WTC11 (cell line): Measurements from ENCODE around the gene CEP20. TPM values are rescaled to one million over a fixed set of nuclear protein-coding genes. Genes with fewer than 3 reads are reported as not detected.

Experiments
- ATAC-seq: fragments of 200-7000 bp; cut with Tn5 transposase; 2 replicates; pipeline ENCODE4 v1.10.0; 2021; ENCODE audit warnings: mild to moderate bottlenecking, moderate library complexity
- CTCF ChIA-PET: fragments of 300-600 bp; sonication (Branson Sonifier 250); formaldehyde crosslinking; loops from one replicate; lab custom pipeline; 2021; ENCODE audit warnings: antibody characterized with exemption; lab: Charles Lee
- POLR2A ChIA-PET: fragments of 350-600 bp; sonication (Branson Sonifier 250); formaldehyde crosslinking; loops from one replicate; lab custom pipeline; 2021; ENCODE audit warnings: antibody characterized with exemption; lab: Charles Lee
- DNase-seq: peaks from one replicate; pipeline ENCODE4 v3.0.0; 2021; ENCODE audit warnings: low spot score
- H3K27ac Mint-ChIP-seq: 2 replicates; pipeline ENCODE4 v1.8.0; 2021; ENCODE audit warnings: mixed read lengths
- H3K27me3 Mint-ChIP-seq: 2 replicates; pipeline ENCODE4 v1.8.0; 2021; ENCODE audit warnings: low read depth, mild to moderate bottlenecking, moderate library complexity, mixed read lengths
- H3K36me3 Mint-ChIP-seq: 2 replicates; pipeline ENCODE4 v1.8.0; 2021; ENCODE audit warnings: mixed read lengths
- H3K4me1 Mint-ChIP-seq: 2 replicates; pipeline ENCODE4 v1.8.0; 2022; ENCODE audit warnings: mixed read lengths
- H3K4me3 Mint-ChIP-seq: 2 replicates; pipeline ENCODE4 v1.8.0; 2021; ENCODE audit warnings: mild to moderate bottlenecking, moderate library complexity, mixed read lengths
- H3K9me3 Mint-ChIP-seq: 2 replicates; pipeline ENCODE4 v1.8.0; 2021; ENCODE audit warnings: mixed read lengths
- CBFB ChIP-seq: sonication (generic); formaldehyde crosslinking; IDR thresholded peaks from 2 replicates; pipeline ENCODE4 v1.8.1; 2022; ENCODE audit warnings: mild to moderate bottlenecking, low read depth, missing genetic modification reagents
- GTF2I ChIP-seq: fragments of 250-450 bp; sonication (Bioruptor Pico); conservative IDR thresholded peaks from 2 replicates; pipeline ENCODE4 v1.4.0; 2021; ENCODE audit warnings: mild to moderate bottlenecking
- HMGXB4 ChIP-seq: sonication (generic); formaldehyde crosslinking; IDR thresholded peaks from 2 replicates; pipeline ENCODE4 v1.8.1; 2023; ENCODE audit warnings: mild to moderate bottlenecking, moderate library complexity, missing genetic modification reagents
- JUN ChIP-seq: sonication (generic); formaldehyde crosslinking; IDR thresholded peaks from 2 replicates; pipeline ENCODE4 v1.8.0; 2023; ENCODE audit warnings: mild to moderate bottlenecking, missing genetic modification reagents
- NFATC4 ChIP-seq: fragments of 250-450 bp; sonication (Bioruptor Pico); IDR thresholded peaks from 2 replicates; pipeline ENCODE4 v1.9.0; 2021; ENCODE audit warnings: mild to moderate bottlenecking
- ZNF423 ChIP-seq: fragments of 250-450 bp; sonication (Bioruptor Pico); IDR thresholded peaks from 2 replicates; pipeline ENCODE4 v2.1.2; 2022; ENCODE audit warnings: mild to moderate bottlenecking, moderate library complexity
- total RNA-seq: library from RNA; stranded (reverse); gene quantifications from 3 replicates; pipeline ENCODE4 v1.2.3, GENCODE V29; 2021
- TF ChIP-seq, protein P1 (sequence below): sonication (generic); formaldehyde crosslinking; IDR thresholded peaks from 2 replicates; pipeline ENCODE4 v1.8.1; 2023; ENCODE audit warnings: mild to moderate bottlenecking, missing genetic modification reagents, moderate library complexity
- TF ChIP-seq, protein P2 (sequence below): sonication (generic); formaldehyde crosslinking; IDR thresholded peaks from 2 replicates; pipeline ENCODE4 v1.8.0; 2023; ENCODE audit warnings: missing genetic modification reagents, mild to moderate bottlenecking, borderline replicate concordance

The CEP20 gene
- total RNA-seq, 1 experiment from 2014 or later, result 39.1 TPM

DNA sequence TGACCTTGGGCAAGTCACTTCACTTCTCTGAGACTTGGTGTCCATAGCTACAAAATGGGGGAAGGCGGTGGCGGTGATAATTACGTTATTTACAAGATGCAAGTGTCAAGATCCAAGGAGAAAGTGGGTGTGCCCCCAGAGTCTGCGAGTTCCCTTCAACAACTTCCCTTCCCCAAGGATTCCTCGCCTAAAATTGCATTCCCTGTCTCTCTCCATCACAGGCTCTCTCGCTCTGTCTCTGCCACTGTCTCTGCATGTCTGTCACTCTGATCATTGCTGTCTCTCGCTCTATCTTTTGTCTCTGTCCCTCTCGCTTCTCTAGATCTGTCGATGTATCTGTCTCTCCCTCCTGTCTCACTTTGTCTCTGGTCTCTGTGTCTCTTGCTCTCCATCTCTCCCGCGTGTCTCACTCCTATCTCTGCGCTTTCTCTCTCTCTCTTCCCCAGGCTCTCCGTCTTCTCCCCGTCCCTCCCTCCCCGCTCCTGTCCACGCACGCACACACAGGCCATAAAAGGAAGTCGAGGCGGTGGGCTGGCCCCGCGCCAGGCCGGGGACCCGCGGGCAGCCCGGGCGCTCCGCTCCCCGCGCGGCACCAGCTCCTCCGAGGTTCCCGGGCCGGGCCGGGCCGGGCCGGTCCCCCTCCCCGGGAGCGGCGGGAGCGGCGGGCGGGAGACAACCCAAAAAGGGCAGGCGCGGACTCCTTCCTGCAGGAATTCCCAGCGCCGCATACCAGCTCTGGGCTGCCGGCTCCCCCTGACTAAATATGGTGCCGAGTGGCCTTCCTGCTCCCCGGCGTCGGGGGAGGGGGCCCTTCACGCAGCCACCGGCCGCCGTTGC lies 30.5 kb downstream of the CEP20 start:
- Mint-ChIP-seq H3K36me3 (no peaks in the 10 kb centered on the region), H3K4me3 (peak overlapping the region; percentile 84), H3K27me3 (peaks cover 58% of the 10 kb centered on the region), H3K9me3 (no peaks in the 10 kb centered on the region), H3K27ac (no peak overlapping the region), H3K4me1 (peaks cover 5% of the 10 kb centered on the region)
- ChIA-PET CTCF (interaction anchor here (0.7 to 2.5 kb wide), 6 partner anchors 10 to 171 kb away, joined by 3 to 12 read pairs (median 6); partner anchors contain the start of gene CEP20), POLR2A (no interaction called here)
- TF ChIP-seq HMGXB4 (CRISPR knock-in tag) (no peak), JUN (CRISPR knock-in tag) (no peak), NFATC4 (CRISPR knock-in tag) (no peak)
- TF ChIP-seq, protein P1, sequence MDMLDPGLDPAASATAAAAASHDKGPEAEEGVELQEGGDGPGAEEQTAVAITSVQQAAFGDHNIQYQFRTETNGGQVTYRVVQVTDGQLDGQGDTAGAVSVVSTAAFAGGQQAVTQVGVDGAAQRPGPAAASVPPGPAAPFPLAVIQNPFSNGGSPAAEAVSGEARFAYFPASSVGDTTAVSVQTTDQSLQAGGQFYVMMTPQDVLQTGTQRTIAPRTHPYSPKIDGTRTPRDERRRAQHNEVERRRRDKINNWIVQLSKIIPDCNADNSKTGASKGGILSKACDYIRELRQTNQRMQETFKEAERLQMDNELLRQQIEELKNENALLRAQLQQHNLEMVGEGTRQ (CRISPR knock-in tag), result peak; percentile 11; the same call in 1 of the 2 replicates
- TF ChIP-seq, all 79 proteins: peak for 1
- DNase-seq (peak; percentile 69), ATAC-seq (peak; percentile 65)

GRCh38 chr16:15856901-15857698 lies 31.3 kb downstream of the CEP20 start, which contains the start of gene MYH11:
Gene MYH11 (minus strand): TSS chr16:15857028. CDS start chr16:15838252, 18,776 bp downstream.
- H3K27ac Mint-ChIP-seq, result no peak within 1 kb of the TSS
- H3K27me3 Mint-ChIP-seq, result peaks cover 55% of the 10 kb centered on the region
- TF ChIP-seq HMGXB4 (CRISPR knock-in tag), result peak; percentile 41; the same call in 1 of the 2 replicates
- 0 out of 2 replicates have a peak, but pooled peaks have one; percentile 20 for TF ChIP-seq CBFB
- TF ChIP-seq ZNF423 (CRISPR knock-in tag), result peak; percentile 70; the same call in 1 of the 2 replicates
- TF ChIP-seq GTF2I (CRISPR knock-in tag), result no peak
- TF ChIP-seq, protein P2, sequence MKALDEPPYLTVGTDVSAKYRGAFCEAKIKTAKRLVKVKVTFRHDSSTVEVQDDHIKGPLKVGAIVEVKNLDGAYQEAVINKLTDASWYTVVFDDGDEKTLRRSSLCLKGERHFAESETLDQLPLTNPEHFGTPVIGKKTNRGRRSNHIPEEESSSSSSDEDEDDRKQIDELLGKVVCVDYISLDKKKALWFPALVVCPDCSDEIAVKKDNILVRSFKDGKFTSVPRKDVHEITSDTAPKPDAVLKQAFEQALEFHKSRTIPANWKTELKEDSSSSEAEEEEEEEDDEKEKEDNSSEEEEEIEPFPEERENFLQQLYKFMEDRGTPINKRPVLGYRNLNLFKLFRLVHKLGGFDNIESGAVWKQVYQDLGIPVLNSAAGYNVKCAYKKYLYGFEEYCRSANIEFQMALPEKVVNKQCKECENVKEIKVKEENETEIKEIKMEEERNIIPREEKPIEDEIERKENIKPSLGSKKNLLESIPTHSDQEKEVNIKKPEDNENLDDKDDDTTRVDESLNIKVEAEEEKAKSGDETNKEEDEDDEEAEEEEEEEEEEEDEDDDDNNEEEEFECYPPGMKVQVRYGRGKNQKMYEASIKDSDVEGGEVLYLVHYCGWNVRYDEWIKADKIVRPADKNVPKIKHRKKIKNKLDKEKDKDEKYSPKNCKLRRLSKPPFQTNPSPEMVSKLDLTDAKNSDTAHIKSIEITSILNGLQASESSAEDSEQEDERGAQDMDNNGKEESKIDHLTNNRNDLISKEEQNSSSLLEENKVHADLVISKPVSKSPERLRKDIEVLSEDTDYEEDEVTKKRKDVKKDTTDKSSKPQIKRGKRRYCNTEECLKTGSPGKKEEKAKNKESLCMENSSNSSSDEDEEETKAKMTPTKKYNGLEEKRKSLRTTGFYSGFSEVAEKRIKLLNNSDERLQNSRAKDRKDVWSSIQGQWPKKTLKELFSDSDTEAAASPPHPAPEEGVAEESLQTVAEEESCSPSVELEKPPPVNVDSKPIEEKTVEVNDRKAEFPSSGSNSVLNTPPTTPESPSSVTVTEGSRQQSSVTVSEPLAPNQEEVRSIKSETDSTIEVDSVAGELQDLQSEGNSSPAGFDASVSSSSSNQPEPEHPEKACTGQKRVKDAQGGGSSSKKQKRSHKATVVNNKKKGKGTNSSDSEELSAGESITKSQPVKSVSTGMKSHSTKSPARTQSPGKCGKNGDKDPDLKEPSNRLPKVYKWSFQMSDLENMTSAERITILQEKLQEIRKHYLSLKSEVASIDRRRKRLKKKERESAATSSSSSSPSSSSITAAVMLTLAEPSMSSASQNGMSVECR, result peak; percentile 2; the same call in 1 of the 2 replicates
- TF ChIP-seq, all 79 proteins: peak for 4
- ChIA-PET CTCF (interaction anchor here (0.7 to 2.1 kb wide), 5 partner anchors 18 to 330 kb away, joined by 4 to 12 read pairs (median 5); partner anchors contain the start of gene CEP20), POLR2A (interaction anchor here (0.5 to 0.6 kb wide), 2 partner anchors 15 to 36 kb away, joined by 3 to 9 read pairs; no protein-coding TSS in a partner anchor)
- H3K4me3 Mint-ChIP-seq, result peak within 1 kb of the TSS; percentile 84
- H3K4me1 Mint-ChIP-seq, result peaks cover 5% of the 10 kb centered on the region
- peak; percentile 59 for DNase-seq
- H3K36me3 Mint-ChIP-seq, result no peaks in the 10 kb centered on the region
- ATAC-seq, result peak; percentile 73
- H3K9me3 Mint-ChIP-seq, result no peaks in the 10 kb centered on the region
